Measurements from ENCODE around the gene VPS51.
"Not testable (repeated sequence)": the region's sequence is repeated elsewhere in the genome, so short reads cannot be mapped to it uniquely, and the experiment has no call there.

The VPS51 gene

DNA sequence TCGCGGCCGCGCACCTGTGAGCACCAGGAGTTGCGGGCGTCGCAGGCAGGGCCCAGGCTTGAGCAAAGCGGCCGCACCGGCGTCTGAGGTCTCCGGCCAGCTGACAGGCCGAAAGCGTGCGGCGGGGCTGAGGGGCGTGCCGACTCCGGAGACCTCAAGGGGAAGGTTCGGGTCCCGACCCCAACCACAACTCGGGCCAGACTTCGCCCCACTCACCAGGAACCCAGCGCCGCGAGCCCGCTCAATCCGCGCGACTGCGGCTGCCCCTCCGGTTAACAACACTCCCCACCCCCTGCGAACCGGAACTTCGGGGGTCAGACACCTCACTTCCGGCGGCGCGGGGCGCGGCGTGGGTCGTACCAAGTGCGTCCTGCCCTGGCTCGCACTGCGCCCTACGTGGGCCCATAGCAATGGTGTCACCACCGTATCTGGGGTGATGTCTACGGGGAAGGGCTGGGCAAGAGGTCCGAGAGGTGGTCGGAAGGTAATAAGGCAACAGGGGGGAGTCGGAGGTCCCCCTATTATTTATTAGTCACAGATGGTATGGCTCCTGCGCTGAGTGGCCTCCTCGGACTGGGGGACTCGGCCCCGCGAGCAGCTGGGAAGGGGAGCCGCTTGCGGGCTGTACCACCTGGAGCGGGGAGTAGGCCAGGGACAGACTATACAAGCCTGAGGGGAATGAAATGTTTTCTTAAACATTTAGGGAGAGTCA is 38.4 kb downstream of the VPS51 start, which contains the start of gene SYVN1:
SYVN1 (minus strand) TSS at position 280 of the 712 bp plus-strand sequence. CDS start 918 bp downstream, outside the sequence.
- peak; percentile 89 for DNase-seq (ENCODE audit: low spot score)

DNA sequence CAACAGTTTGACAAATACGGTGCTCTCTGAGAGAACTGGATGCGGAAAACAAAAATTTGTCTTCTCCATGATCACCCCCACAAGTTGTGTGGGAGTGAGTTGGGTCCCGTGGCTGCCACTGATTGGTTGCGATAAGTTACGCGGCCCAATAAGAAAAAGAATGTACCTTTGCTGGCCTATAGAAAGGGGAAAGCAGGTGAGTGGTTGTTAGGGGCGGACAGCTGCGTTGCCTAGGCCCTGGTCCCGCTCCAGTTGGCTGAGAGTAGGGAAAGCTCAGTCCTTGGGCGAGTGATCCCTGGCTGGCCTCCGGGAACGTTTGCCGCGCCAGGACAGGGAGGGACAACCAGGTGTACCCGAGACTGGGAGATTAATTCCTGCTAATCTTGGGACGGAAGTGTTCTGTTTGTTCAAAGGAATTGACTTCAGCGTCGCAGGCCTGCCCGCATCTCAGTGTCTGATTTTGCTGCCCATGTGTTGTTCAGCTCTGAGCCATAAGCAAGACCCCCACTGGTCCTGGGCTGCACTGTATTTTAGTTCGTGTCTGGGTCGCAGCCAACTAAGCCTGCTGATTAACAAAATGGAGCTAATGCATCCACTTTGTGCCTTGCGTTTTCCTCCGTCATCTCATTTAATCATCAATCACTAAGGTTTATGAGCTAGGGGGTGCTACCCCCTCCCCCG is 39.1 kb downstream of the VPS51 start:
- DNase-seq (ENCODE audit: low spot score): peak; percentile 93

DNA sequence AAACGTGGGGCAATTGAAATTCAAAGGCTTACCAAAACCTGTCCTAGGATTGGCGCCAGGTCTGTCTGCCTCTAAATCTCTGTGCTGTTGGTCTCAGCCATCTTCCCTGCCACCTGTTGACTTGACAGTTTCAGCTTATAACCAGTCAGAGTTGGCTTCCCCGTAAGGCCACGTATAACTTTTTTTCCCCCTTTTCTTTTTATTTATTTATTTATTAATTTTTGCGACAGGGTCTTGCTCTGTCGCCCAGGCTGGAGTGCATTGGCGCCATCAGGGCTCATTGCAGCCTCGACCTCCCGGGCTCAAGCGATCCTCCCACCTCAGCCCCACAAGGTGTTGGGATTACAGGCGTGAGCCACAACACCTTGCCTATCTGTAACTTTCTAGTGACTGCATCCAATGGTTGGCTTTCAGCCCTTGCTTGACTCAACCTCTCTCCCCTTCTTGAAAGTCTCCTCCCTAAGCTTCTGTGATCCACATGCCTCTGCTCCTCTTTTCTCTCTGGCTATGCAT is 39.7 kb downstream of the VPS51 start:
- DNase-seq (ENCODE audit: low spot score): no peak

DNA sequence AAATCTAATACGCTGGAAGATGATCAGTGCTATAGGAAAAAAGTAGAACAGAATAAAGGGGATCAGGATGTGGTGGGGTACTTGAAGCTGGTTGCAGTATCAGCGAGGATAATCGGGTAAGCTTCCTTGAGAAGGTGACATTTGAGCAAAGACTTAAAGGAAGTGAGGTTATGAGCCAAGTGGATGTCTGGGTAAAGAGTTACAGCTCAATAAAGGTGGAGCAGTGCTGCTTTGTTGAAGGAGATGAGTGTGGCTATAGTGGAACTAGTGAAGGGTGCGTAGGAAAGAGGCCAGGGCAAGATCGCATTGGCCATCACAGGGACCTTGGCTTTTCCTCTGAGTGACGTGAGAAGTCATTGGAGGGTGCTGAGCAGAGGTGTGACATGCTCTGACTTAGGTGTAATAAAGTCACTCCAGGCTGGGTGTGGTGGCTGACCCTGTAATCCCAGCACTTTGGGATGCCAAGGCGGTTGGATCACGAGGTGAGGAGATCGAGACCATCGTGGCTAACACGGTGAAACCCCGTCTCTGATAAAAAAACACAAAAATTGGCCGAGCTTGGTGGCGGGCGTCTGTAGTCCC is 40.6 kb downstream of the VPS51 start:
- no peak for DNase-seq (ENCODE audit: low spot score)

DNA sequence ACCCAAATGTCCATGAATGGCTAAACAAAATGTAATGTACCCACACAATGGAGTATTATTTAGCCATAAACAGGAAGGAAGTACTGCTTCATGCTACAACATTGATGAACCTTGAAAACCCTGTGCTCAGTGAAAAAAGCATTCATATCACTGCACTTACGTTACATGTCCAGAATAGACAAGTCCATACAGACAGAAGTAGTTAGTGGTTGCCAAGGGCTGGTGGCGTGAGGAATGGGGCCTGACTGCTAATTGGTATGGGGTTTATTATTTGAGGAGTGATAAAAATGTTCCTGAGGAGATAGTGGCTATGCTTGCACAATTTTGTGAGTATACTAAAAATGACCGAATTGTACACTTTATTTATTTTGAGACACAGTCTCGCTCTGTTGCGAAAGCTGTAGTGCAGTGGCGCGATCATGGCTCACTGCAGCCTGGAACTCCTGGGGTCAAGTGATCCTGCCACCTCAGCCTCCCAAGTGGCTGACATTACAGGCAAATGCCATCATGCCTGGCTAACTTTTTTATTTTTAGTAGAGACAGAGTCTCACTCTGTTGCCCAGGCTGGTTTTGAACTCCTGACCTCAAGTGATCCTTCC is 46.0 kb downstream of the VPS51 start:
- DNase-seq (ENCODE audit: low spot score): no peak

DNA sequence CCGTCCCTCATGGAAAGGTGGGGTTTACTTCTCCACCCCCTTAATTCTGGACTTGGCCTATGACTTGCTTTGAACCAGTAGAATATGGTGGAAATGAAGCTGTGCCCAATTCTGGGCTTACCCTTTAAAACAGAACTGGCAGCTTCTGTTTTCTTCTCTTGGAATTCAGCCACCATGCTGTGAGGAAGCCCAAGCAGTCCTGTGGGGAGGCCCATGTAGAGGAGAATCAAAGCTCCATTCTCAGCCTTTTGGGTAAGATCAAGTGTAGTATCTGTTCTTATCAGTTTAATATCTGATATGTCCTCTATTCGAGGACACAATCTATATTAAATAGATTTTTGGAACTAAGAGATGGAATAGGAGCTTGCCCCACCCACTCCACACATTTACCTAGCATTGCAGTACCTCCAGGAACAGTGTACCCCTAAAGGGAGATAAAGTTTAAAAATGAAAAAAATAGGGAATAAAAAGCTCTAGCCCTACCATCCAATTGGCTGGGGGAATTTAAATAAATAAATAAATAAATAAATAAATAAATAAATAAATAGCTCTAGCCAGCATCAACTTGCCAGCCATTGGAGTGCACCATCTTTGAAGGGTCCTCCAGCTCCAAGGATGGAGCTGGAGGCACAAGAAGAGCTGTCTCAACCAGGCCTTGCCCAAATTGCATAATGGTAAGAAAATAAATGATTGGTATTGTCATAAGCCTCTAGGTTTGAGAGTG is 51.5 kb downstream of the VPS51 start:
- no peak for DNase-seq (ENCODE audit: low spot score)

DNA sequence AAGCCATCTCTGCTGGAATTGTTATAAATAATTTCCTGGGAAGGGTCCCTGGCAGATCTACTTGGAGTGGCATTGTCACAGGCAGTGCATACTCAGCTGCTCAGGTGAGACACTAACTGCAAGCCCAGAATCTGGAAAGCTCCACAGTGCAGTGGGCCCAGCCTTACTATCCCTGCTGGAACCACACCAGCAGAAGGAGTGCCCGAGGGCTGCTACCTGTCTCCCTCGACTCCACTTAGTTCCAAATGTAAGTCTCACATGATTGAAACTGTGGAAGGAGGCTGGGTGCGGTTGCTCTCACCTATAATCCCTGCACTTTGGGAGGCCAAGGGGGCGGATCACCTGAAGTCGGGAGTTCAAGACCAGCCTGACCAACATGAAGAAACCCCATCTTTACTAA is 52.6 kb downstream of the VPS51 start:
- no peak for DNase-seq (ENCODE audit: low spot score)

DNA sequence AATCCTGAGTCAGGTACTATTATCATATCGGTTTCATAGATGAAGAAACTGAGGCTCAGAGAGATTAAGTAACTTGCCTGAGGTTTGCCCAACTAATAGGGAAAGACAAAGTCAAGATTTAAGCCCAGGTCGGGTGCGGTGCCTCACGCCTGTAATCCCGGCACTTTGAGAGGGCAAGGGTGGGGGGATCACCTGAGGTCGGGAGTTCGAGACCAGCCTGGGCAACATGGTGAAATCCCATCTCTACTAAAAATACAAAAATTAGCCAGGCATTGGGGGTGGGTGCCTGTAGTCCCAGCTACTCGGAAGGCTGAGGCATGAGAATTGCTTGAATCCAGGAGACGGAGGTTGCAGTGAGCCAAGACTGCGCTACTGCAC is 54.1 kb downstream of the VPS51 start:
- DNase-seq (ENCODE audit: low spot score): not testable (repeated sequence)

DNA sequence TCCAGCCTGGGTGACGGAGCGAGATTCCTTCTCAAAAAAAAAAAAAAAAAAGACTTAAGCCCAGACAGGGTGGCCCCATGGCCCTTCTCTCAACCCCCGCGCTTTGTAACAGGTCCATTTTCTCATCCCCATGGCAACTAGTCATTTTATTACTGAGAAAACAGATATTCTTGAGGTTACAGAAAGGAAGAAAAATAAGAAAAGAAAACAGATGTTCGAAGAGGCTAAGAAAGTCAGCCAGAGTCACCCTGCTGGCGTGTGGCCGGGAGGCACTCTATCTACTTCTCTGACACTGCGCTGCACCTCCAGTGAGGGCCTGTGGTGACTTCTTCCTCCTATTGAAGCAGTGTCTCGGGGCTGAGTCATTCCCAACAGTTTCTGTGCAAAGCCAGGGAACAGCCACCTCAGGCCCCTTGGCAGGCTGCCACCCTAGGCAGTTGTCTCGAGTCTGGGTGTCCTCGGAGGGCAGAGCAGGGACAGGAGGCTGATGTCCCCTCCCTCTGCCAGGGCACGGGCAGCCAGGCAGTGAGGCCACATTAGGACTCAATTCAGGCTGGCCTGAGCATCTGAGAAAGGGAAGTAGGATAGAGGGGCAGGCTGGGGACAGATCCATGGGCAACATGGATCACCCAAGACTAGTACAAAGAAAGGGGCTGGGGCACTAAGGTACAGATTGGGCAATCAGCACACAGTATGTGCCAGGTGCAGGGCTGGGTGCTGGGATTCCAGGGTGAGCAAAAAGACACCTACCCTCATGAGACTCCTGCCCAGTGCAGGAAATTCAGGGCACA is 54.7 kb downstream of the VPS51 start:
- peak; percentile 31 for DNase-seq (ENCODE audit: low spot score)

DNA sequence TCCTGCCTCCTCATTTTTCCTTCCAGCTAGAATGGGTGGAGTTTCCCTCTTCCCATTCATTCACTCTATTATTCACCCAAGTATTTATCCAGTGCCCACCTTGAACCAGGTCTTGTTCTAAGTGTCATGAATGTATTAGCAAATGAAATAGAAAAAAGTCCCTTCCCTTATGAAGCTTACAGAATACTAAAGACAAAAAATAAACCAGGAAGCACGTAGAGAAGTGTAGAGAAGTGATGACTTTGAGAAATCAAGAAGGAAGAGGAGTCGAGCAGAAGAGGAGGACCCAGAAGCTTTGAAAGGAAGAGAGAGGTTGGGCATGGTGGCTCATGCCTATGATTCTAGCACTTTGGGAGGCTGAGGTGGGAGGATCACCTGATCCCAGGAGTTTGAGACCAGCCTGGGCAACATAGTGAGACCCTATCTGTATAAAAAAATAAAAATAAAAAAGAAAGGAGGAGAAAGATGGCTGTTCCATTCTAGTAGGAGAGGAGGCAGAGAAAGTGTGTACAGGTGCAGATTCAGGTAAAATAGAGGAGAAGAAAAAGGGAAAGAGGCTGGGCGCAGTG is 55.4 kb downstream of the VPS51 start:
- no peak for DNase-seq (ENCODE audit: low spot score)

DNA sequence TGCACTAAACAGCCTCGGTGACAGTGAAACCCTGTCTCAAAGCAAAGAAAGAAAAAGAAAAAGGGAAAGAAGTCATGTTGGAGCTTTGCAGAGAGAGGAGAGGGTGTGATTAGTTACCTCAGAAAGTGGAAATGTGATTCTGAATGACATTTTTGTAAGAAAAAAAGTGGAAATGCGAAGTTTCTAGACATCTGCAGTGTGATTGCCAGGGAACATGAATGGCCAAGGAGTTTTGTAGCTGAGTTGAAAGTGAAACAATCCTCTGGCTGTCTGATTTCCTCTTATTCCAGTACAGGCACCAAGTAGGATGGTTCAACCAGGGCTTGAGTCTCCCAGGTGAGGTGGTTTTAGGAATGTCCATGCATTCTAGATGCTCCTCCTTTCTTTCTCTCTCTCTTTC is 56.1 kb downstream of the VPS51 start:
- DNase-seq (ENCODE audit: low spot score): no peak

DNA sequence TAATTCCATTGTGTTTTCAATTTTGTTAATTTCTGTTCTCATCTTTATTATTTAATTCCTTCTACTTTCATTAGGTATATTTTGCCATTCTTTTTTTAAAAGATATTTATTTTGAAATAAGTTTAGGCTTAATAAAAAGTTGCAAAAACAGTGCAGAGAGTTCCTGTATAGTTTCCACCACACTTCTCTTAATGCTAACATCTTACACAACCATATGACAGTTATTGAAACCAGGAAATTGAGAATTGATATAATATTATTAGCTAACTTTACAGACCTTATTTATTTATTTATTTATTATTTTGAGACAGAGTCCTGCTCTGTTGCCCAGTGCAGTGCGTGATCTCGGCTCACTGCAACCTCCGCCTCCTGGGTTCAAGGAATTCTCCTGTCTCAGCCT is 60.2 kb downstream of the VPS51 start:
- DNase-seq (ENCODE audit: low spot score): no peak

DNA sequence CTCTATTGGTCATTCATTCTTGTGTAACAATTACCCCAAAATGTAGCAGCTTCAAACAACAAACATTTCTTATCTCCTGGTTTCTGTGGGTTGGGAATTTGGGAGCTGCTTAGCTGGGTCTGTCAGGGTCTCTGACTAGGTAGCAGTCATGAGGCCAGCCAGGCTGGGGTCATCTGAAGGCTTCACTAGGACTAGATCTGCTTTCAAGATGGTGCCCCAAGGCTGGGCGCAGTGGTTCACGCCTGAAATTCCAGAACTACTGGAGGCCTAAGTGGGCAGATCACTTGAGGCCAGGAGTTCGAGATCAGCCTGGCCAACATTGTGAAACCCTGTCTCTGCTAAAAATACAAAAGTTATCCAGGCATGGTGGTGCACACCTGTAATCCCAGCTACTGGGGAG is 60.9 kb downstream of the VPS51 start:
- DNase-seq (ENCODE audit: low spot score): no peak

DNA sequence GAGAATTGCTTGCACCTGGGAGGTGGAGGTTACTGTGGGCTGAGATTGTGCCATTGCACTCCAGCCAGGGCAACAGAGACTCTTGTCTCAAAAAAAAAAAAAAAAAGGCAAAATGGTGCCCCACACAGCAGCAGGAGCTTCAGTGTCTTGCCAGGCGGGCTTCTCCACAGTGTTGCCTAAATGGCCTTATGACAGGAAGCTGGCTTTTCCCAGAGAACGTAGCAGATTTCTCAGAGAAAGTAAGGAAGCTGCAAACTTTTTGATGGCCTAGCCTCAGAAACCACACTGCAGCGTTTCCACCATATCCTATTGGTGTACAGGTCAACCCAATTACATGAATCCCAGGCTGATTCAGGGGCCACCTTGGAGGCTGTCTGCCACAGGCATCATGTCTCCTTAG is 61.3 kb downstream of the VPS51 start:
- DNase-seq (ENCODE audit: low spot score): no peak

DNA sequence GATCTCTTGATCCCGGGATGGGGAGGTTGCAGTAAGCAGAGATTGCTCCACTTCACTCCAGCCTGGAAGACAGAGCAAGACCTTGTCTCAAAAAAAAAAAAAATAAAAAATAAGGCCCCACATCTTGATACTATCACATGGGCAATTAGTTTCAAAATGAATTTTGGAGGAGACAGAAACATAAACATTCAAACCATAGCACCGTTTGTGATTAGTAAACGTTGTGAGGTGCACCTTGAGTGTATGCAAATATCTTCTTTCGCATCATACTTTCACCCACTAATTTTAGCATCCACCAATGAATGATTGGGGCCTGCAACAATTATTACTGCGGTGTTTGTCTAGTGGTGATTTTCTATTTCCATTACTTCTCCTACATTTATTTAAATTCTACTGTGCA is 63.0 kb downstream of the VPS51 start:
- DNase-seq (ENCODE audit: low spot score): no peak

DNA sequence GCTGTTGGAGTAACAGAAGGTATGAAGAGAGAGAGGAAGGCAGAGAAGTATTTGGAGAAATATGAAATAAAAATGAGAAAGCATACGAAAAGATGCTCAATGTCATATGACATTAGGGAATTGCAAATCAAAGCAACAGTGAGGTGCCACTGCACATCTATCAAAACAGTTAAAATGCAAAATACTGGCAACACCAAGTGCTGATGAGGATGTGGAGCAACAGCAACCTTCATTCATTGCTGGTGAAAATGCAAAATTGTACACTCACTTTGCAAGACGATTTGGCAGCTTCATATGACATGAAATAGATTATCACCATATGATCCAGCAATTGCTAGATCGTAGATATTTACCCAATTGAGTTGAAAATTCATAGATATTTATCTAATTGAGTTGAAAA is 64.6 kb downstream of the VPS51 start:
- no peak for DNase-seq (ENCODE audit: low spot score)

Measured in activated CD4-positive, alpha-beta T cell treated with anti-CD3 and anti-CD28 coated beads, Interleukin-2, Interleukin-4, amounts not matched to agents 100 ng/mL and 50 ng/mL, durations not matched to agents 16 hours and 8 hours (primary cell).